Esophagus squamous epithelium (tissue), 4 donors: ENCODE data around the gene PNP.
"Not testable (repeated sequence)": the region's sequence is repeated elsewhere in the genome, so short reads cannot be mapped to it uniquely, and the experiment has no call there.

ENCODE experiments used
- CTCF ChIP-seq, 6 experiments: fragments of 450-650 bp in 4 of 6; fragments of 200-600 bp in 2 of 6; sonication (generic) in 2 of 6; IDR thresholded peaks; one replicate each; pipeline ENCODE4 v1.5.1; 2016 to 2019; ENCODE audit warnings: antibody characterized with exemption in 6 of 6, mild to moderate bottlenecking in 4 of 6, moderate library complexity in 4 of 6
- POLR2A ChIP-seq, 4 donors: fragments of 450-650 bp; IDR thresholded peaks; one replicate each; pipeline ENCODE4 v1.6.1; 2017; ENCODE audit warnings: antibody characterized with exemption in 4 of 4, mild to moderate bottlenecking in 4 of 4, moderate library complexity in 3 of 4

DNA sequence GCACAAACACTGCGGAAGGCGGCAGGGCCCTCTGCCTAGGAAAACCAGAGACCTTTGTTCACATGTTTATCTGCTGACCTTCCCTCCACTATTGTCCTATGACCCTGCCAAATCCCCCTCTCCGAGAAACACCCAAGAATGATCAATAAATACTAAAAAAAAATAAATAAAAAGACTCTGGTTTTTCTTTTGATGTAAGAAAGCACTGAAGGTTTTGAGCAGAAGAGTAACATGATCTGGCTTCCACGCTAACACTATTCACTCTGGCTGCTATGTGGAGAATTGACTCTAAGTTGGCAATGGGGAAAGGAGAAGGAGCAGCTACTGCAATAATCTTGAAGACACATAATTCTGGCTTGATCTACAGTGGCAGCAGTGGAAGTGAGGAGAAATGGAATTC lies 25.6 kb upstream of the PNP start:
- not testable (repeated sequence) for TF ChIP-seq CTCF, POLR2A (IDR thresholded peaks at IDR 0.05)
